Melanocyte of skin (primary cell): ENCODE measurements around the gene CREBBP. TPM values are rescaled to one million over a fixed set of nuclear protein-coding genes. Genes with fewer than 3 reads are reported as not detected.

Experiments
- total RNA-seq, 2 donors: library from RNA; depleted of rRNA; stranded (reverse); fragments of >200 nt; gene quantifications; 2 replicates each; pipeline ENCODE4 v1.2.3, GENCODE V29; 2012

Gene CREBBP
- total RNA-seq, result 10 to 100 TPM; 15.8 to 20.3 TPM

DNA sequence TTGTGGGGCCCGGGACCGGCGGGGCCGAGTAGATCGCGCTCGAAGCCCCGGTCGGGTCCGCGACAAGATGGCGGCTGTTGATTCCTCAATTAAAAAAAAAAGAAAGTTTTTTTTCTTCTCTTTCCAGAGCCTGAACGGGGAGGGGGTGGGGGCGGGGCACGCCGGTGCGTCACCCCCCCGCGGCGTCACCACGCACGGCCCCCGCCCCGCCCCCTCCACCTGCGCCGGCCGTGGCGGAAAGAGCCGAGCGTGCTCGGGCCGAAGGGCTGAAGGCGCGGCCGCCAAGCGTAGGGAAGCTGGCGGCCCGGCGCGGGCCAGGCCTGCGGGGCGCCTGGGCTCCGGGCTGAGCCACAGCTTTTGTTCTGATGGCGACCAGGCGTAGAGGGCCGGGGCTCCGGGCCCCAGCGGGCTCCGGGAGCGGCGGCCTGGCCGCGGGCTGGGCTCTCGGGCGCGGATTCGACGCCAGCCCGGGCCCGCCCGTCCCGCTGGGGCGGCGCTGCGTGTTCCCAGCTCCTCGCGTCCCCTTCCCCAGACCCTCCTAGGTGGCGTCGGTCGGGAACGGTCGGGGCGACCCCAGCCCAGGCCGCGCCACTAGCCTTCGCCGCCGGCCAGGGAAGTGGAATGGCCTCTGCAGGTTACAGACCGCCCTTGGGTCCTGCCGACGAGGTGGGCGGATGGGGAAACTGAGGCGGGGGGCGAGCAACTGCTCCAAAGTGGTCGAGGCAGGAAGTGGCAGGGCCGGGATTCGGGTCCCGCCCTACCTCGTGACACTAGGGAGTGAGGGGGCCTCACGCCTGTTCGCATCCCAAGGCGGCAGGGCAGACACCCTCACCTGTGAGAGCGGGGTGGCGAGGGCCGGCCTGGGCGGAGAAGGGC lies at the start of gene CREBBP:
Gene CREBBP, minus strand, starts transcription at position 91 of the 876 bp plus-strand sequence. CDS start 797 bp downstream, outside the sequence.

DNA sequence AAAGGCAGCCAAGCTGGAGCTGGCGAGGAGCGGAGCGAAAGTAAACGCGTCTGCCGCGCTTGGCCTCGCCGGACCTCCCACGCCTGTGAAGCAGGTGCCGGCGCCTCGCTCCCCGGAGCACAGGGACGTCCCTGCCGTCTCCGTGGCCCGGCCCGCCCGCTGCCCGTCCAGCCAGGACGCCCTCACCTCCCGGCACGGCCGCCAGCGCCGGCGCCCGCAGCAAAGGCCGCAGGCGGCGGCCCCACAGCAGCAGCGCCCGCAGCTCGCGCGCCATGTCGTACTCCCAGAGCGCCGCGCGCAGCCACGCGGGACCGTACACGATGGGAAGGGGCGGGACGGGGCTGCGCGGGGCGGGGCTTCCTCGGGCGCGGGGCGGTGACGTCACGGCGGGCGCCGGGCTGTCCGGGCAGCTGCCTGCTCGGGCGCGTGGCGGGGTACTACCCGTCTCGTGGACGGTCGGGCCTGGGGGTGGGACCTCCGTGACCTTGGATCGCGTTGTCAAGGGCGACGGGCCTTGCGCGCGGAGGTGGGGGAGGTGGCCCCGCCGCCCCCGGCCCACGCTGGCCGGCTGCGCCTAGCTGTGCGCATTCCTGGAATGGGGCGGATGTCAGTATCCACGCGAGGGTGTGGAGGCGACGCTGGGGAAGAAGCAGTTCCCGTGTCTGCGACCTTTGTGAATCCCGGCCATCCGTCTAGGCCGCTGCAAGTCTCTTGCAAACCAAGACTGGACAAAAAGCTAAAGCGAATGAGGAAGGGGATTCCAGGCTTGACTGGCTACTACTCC lies 163.1 kb downstream of the CREBBP start, which contains the start of gene TRAP1:
Gene TRAP1, minus strand, starts transcription at position 290 of the 784 bp plus-strand sequence. Its CDS starts 16 bp downstream, at position 274.

Other genes with a start within 250 kb of the CREBBP start
- gene DNASE1, start 226.0 kb downstream of the CREBBP start, total RNA-seq, result 1 to 10 TPM; 8.3 to 10.0 TPM
- gene TRAP1, start 163.2 kb downstream of the CREBBP start, total RNA-seq, result 10 to 100 TPM; 59.5 to 85.9 TPM
- 10 to 100 TPM; 21.3 to 30.6 TPM for gene ADCY9, start 235.7 kb upstream of the CREBBP start, total RNA-seq